PFSK-1 (cell line): ENCODE measurements around the gene CHST11.

Experiments used
- FOXP2 ChIP-seq: optimal IDR thresholded peaks from 2 replicates; pipeline ENCODE3; 2011; ENCODE audit warnings: borderline replicate concordance, control low read depth, inconsistent platforms; ENCODE audit not compliant: insufficient read depth; ENCODE audit errors: extremely low read length, extremely low read depth
- POLR2AphosphoS5 ChIP-seq: IDR thresholded peaks from 2 replicates; pipeline ENCODE4 v1.6.1; 2012; ENCODE audit warnings: low read depth, mild to moderate bottlenecking, control low read depth, low read length, moderate library complexity
- SIN3A ChIP-seq: IDR thresholded peaks from 2 replicates; pipeline ENCODE4 v1.6.1; 2012; ENCODE audit warnings: mild to moderate bottlenecking, low read length, moderate library complexity, borderline replicate concordance; ENCODE audit not compliant: insufficient read depth
- TAF1 ChIP-seq: IDR thresholded peaks from 2 replicates; pipeline ENCODE4 v1.6.1; 2012; ENCODE audit warnings: low read length, control low read depth, borderline replicate concordance; ENCODE audit not compliant: insufficient read depth
- TF ChIP-seq, protein P1 (sequence below), 2 experiments: IDR thresholded peaks; 2 replicates each; pipeline versions ENCODE4 v1.6.1 to v1.8.0; 2011 to 2012; ENCODE audit warnings: low read depth in 2 of 2, low read length in 2 of 2, control low read depth in 1 of 2, inconsistent platforms in 1 of 2, mild to moderate bottlenecking in 1 of 2, moderate library complexity in 1 of 2; ENCODE audit not compliant: insufficient read depth in 1 of 2

CHST11 gene

DNA sequence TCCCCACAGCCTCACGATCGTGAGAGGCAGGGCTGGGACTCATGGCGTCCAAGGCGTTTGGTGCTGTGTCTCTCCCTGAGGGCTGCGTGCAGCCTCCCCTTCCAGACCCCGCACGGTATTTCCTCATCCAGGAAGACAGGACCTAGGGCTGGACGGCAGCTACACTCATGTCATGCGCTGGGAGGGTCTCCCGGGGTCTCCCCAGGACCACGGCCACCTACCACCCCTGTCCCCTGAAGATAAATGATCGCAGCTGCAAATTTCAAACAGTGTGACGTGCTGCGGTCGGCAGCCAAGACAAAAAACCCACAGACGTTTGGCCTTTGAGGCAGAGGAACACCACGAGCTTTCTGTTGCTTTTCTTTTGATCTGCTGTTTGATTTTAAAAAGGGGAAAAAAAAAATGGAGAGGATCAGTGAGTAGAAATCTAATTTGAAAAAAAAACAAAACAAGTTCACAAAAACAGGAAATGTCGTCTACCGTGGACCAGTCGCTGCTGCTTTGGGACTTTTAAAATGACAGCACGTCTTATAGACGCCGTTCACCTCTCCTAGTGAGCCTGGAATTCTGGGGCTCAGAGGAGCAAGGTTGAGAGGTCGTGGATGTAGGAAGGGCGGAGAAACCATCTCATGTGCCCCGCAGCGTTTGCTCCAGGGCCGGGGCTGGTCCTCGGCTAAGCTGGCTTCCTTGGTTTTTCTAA is 263.7 kb downstream of the CHST11 start:
- TF ChIP-seq, protein P1, sequence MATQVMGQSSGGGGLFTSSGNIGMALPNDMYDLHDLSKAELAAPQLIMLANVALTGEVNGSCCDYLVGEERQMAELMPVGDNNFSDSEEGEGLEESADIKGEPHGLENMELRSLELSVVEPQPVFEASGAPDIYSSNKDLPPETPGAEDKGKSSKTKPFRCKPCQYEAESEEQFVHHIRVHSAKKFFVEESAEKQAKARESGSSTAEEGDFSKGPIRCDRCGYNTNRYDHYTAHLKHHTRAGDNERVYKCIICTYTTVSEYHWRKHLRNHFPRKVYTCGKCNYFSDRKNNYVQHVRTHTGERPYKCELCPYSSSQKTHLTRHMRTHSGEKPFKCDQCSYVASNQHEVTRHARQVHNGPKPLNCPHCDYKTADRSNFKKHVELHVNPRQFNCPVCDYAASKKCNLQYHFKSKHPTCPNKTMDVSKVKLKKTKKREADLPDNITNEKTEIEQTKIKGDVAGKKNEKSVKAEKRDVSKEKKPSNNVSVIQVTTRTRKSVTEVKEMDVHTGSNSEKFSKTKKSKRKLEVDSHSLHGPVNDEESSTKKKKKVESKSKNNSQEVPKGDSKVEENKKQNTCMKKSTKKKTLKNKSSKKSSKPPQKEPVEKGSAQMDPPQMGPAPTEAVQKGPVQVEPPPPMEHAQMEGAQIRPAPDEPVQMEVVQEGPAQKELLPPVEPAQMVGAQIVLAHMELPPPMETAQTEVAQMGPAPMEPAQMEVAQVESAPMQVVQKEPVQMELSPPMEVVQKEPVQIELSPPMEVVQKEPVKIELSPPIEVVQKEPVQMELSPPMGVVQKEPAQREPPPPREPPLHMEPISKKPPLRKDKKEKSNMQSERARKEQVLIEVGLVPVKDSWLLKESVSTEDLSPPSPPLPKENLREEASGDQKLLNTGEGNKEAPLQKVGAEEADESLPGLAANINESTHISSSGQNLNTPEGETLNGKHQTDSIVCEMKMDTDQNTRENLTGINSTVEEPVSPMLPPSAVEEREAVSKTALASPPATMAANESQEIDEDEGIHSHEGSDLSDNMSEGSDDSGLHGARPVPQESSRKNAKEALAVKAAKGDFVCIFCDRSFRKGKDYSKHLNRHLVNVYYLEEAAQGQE (IDR thresholded peaks at IDR 0.05; ENCODE audit: insufficient read depth in 1 of 2, low read depth in 2 of 2, low read length in 2 of 2) = no peak

DNA sequence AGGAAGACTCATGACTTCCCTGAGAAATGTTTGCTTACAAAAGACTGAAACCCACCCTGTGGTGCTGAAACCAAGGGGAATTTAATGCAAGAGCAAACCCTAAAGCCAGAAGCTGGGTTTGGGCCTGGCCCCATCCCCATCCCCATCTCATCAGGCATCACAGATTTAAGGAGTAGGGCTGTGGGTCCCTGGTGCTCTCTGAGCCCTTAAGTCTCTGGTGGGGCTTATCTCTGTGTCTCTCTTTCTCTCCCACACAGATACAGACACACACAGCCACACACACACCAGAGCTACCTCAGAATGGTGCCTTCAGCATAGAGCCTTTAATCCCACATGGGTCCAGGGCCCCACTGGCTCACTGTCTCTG is 264.3 kb downstream of the CHST11 start:
- no peak for TF ChIP-seq FOXP2

DNA sequence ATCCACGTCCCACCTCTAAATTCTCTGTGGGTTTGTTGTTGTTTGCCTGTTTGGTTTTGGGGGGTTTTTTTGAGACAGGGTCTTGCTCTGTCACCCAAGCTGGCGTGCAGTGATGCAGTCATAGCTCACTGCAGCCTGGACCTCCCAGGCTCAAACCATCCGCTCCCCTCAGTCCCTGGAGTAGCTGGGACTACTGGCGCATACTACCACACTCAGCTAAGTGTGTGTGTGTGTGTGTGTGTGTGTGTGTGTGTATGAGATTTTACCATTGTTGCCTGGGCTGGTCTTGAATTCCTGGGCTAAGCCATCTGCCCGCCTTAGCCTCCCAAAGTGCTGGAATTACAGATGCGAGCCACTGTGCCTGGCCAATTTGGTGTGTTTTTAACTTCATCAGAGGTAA is 265.2 kb downstream of the CHST11 start:
- TF ChIP-seq FOXP2 = no peak
- TF ChIP-seq TAF1 = no peak
- TF ChIP-seq SIN3A = no peak
- TF ChIP-seq, protein P1 (IDR thresholded peaks at IDR 0.05; ENCODE audit: insufficient read depth in 1 of 2, low read depth in 2 of 2, low read length in 2 of 2) = no peak
- no peak for TF ChIP-seq POLR2AphosphoS5

DNA sequence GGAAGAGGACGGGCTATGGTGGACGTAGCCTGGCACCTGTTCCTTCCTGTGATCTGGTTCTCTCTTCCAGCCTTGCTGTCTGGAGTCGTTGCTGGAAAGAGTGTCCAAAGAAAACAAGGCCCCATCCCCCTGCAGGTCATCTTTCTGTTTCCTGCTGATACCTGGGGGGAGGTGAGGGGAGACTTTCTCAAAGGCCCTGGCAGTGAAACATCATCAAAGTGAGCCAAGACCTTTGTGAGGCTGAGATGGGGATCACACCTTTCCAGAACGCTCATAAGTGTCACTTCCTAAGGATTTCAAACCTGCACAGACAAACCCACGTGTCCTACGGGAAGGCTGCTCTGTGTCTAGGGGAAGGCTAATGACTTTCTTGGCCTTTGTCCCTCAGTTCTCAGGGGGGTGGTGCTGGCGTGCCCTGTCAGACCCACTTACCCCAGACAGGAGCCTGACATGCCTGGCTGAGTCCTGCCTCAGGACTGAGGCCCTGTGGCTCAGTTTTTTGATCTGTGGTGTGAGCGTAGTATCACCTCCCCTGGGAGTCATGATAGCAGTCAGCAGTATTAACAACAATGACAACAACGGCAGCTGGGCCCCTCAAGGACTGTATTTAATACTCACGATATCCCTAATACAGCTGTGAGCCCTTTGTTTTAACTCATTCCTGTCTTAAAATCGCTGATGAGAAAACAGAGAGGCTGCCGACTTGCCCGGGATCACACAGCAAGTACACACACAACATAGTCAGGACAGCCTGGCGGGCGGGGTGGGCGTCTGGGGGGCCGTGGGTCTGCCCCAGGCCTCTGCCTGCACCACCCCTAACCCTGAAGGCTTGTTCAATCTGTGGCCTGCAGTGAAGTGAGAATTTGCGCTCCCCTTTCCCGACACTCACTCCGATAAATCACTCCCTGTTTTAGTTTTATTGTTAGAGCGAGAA is 266.1 kb downstream of the CHST11 start:
- TF ChIP-seq SIN3A (peak; percentile 49; the same call in 1 of the 2 replicates), POLR2AphosphoS5 (no peak), FOXP2 (no peak), TAF1 (no peak)
- TF ChIP-seq, protein P1 (IDR thresholded peaks at IDR 0.05; ENCODE audit: insufficient read depth in 1 of 2, low read depth in 2 of 2, low read length in 2 of 2) = 0 out of 4 replicates have a peak, but pooled peaks of 1 of the 2 experiments have one; percentile 9

GRCh38 chr12:104723895-104724294 is 267.1 kb downstream of the CHST11 start:
- no peak for TF ChIP-seq FOXP2
- no peak for TF ChIP-seq SIN3A
- TF ChIP-seq POLR2AphosphoS5 = no peak
- no peak for TF ChIP-seq TAF1
- TF ChIP-seq, protein P1 (IDR thresholded peaks at IDR 0.05; ENCODE audit: insufficient read depth in 1 of 2, low read depth in 2 of 2, low read length in 2 of 2) = no peak
